ENCODE results near the gene COPRS.
A peak's percentile ranks its signal among the peaks of the same experiment; 100 is the strongest.

The COPRS gene

DNA sequence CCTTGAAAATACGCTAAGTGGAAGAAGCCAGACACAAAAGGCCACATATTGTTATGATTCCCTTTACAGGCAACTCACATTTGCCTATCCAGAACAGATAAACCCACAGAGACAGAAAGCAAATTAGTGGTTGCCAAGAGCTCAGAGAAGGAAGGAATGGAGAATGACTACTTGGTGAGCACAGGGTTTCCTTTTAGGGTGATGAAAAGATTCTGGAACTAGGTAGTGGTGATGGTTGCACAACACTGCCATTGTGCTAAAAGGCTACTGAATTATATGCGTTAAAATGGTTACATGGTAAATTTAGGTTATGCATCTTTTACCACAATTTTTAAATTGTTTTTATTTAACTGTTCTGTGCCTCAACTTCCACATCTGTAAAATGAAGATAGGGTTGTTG lies 4.4 kb downstream of the COPRS start:
- in situ Hi-C loops (cut with MboI; ENCODE audit: low sequenced_read_pairs, unreplicated experiment): no loop called here
- TF ChIP-seq, protein P1, sequence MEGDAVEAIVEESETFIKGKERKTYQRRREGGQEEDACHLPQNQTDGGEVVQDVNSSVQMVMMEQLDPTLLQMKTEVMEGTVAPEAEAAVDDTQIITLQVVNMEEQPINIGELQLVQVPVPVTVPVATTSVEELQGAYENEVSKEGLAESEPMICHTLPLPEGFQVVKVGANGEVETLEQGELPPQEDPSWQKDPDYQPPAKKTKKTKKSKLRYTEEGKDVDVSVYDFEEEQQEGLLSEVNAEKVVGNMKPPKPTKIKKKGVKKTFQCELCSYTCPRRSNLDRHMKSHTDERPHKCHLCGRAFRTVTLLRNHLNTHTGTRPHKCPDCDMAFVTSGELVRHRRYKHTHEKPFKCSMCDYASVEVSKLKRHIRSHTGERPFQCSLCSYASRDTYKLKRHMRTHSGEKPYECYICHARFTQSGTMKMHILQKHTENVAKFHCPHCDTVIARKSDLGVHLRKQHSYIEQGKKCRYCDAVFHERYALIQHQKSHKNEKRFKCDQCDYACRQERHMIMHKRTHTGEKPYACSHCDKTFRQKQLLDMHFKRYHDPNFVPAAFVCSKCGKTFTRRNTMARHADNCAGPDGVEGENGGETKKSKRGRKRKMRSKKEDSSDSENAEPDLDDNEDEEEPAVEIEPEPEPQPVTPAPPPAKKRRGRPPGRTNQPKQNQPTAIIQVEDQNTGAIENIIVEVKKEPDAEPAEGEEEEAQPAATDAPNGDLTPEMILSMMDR (IDR thresholded peaks at IDR 0.05; ENCODE audit: borderline replicate concordance, control extremely low read depth, extremely low read depth, insufficient read depth, missing control alignments): no peak
- DNase-seq (ENCODE audit: low spot score): no peak

DNA sequence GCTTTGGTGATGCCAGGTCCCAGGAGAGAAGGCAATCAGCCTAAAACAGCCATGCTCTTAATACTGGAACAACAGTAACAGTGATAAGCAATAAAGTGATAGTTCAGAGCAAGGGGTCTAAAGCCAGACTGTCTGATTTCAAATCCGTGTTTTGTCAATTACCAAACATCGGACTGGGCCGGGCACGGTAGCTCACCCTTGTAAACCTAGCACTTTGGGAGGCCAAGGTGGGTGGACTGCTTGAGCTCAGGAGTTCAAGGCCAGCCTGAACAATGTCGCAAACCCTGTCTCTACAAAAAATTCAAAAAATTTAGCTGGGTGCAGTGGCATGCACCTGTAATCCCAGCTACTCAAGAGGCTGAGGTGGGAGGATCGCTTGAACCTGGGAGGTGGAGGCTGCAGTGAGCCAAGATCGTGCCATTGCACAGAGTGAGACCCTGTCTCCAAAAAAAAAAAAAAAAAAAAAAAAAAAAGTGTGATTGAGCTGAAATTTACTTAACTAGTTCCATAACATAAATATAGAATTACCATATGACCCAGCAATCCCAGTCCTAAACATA lies 5.1 kb downstream of the COPRS start:
- TF ChIP-seq, protein P1 (IDR thresholded peaks at IDR 0.05; ENCODE audit: borderline replicate concordance, control extremely low read depth, extremely low read depth, insufficient read depth, missing control alignments): no peak
- in situ Hi-C loops (cut with MboI; ENCODE audit: low sequenced_read_pairs, unreplicated experiment): no loop called here
- no peak for DNase-seq (ENCODE audit: low spot score)

DNA sequence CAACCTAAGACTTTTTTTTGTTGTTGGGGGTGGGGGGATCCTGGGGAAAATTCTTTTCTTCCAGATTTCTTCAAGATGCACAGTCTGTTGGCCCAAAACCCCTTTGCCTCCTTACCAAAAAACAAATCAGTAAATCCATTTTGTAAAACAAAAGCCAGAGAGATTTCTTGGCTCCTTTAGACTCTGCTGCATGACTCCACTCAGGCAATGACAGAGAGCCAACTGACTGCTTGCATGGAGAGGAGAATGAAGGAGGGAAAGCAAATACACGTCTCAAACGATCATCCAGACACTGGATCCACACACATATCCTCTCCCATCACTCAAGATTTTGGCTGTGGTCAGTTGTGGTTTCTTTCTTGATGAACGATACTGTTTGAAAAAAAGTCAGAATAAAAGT lies 13.8 kb downstream of the COPRS start:
- in situ Hi-C loops (cut with MboI; ENCODE audit: low sequenced_read_pairs, unreplicated experiment): loop anchor here (10.0 to 25.0 kb wide), 2 partner anchors 290 to 408 kb away; no protein-coding TSS in a partner anchor
- DNase-seq (ENCODE audit: low spot score): no peak
- TF ChIP-seq, protein P1 (IDR thresholded peaks at IDR 0.05; ENCODE audit: borderline replicate concordance, control extremely low read depth, extremely low read depth, insufficient read depth, missing control alignments): no peak

DNA sequence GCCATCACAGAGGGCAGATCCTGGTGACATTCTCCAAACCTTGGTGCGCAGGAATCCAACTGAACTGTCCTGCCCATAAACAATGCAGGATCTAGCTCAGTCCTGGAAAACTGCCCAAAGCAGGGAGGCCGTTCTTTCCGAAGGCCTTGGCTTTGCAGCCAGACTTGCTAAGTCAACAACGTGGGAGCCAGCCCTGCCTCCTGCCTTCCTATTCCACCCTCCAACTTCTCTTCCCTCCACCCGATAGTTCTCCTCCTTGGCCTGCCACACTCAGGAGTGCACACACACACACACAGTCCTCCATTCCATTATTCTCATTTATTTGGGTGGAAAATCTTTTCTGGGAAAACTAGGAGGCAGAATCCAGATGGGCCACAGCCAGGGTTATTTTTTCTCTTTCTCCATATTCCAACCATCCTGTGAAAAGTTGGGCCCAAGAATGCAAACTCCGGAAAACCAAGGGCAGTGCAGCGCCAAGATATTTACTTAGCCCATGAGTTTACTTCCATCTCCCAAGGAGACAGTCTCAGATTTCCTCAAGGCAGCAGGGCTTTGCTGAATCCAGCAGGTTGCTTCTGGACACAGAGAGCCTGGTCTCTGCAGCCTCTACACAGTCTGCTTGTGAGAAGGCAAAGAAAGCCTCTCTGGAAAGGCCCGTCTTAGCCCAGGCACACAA lies 15.8 kb downstream of the COPRS start:
- DNase-seq (ENCODE audit: low spot score): no peak
- in situ Hi-C loops (cut with MboI; ENCODE audit: low sequenced_read_pairs, unreplicated experiment): loop anchor here (10.0 to 25.0 kb wide), 2 partner anchors 288 to 406 kb away; no protein-coding TSS in a partner anchor
- TF ChIP-seq, protein P1 (IDR thresholded peaks at IDR 0.05; ENCODE audit: borderline replicate concordance, control extremely low read depth, extremely low read depth, insufficient read depth, missing control alignments): no peak

DNA sequence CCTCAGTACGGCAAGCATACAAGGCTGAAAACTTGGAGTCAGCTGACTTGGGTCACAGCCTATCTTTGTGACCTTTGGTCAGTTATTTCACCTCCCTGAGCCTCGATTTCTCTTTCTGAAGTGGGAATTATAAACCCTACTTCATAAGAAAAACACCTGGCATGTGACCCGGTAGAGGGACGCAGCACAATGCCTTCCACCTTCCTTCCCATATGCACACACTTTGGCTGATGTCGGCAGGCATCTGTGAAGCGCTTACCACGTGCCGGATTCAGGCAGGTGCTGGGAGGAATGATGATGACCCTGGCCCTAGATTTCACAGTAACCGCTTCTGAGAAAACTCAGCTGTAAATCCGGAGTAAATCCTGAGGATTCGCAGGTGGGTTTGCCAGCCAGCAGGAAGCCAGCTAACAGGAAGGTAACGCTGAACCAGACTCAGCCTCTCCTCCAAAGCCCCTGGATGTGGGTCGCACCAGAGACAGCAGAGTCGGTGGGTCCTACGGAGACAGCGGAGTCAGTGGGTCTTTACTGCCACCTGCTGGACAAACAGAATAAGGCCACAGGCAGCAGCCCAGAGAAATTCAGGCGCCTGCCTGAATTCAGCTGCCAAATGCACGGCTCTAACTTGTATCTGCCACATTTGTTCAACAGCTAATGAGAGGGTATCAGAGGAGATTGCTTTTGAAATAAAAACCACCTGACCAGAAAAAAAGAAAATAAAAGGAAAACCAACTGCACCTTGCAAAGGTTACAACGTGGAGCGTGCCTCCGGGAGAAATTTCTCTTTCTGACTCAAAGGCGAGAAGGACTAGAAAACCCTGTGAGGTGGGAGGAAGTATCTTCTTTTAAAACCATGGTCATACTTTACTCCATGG lies 16.6 kb downstream of the COPRS start:
- TF ChIP-seq, protein P1 (IDR thresholded peaks at IDR 0.05; ENCODE audit: borderline replicate concordance, control extremely low read depth, extremely low read depth, insufficient read depth, missing control alignments): peak; percentile 83
- DNase-seq (ENCODE audit: low spot score): peak; percentile 82
- in situ Hi-C loops (cut with MboI; ENCODE audit: low sequenced_read_pairs, unreplicated experiment): loop anchor here (10.0 to 25.0 kb wide), 2 partner anchors 288 to 405 kb away; no protein-coding TSS in a partner anchor

DNA sequence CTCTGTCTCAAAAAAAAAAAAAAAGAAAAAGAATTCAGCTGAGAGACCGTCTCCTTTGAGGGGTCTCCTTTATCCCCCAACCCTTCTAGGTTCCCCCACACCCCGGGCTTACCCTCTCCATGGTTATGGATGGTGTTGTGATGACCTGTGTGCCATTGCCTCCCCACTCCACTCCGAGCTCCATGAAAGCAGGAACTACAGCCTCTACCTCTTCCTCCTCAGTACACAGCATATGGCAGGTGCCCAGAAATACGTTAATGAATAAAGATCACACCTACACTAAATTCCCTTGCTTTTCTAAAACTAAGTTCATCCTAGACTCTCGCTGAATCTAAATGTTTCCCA lies 17.2 kb downstream of the COPRS start:
- in situ Hi-C loops (cut with MboI; ENCODE audit: low sequenced_read_pairs, unreplicated experiment): loop anchor here (10.0 to 25.0 kb wide), 2 partner anchors 287 to 405 kb away; no protein-coding TSS in a partner anchor
- DNase-seq (ENCODE audit: low spot score): no peak

More for the DNA sequence above, 17.2 kb downstream of the COPRS start:
- TF ChIP-seq, protein P1 (IDR thresholded peaks at IDR 0.05; ENCODE audit: borderline replicate concordance, control extremely low read depth, extremely low read depth, insufficient read depth, missing control alignments): no peak

Data from GM13976 (cell line).